Tibial nerve (tissue), 4 donors: Measurements from ENCODE around the gene GREM1. TPM values are rescaled to one million over a fixed set of nuclear protein-coding genes. Genes with fewer than 3 reads are reported as not detected.

ENCODE experiments used
- DNase-seq, 2 donors: peaks; one replicate each; pipeline ENCODE4 v3.0.0-alpha.2; 2019; ENCODE audit warnings: low spot score in 2 of 2
- H3K27ac ChIP-seq, 4 donors: fragments of 200-600 bp; sonication (generic) in 3 of 4; one replicate each; pipeline ENCODE4 v1.5.1; 2017 to 2019; ENCODE audit warnings: mild to moderate bottlenecking in 1 of 4
- H3K27me3 ChIP-seq, 2 donors: fragments of 200-600 bp; sonication (generic) in 1 of 2; one replicate each; pipeline versions ENCODE4 v1.5.1 to v1.6.0; 2017 to 2019
- H3K36me3 ChIP-seq, 3 donors: fragments of 200-600 bp; sonication (generic); one replicate each; pipeline ENCODE4 v1.5.1; 2018 to 2019
- H3K4me1 ChIP-seq, 4 donors: fragments of 200-600 bp; sonication (generic) in 3 of 4; one replicate each; pipeline ENCODE4 v1.5.1; 2017 to 2019
- H3K4me3 ChIP-seq, 4 donors: fragments of 200-600 bp; sonication (generic) in 3 of 4; one replicate each; pipeline ENCODE4 v1.5.1; 2017 to 2019; ENCODE audit warnings: mild to moderate bottlenecking in 1 of 4, moderate library complexity in 1 of 4
- H3K9me3 ChIP-seq, 4 donors: fragments of 200-600 bp; sonication (generic) in 3 of 4; one replicate each; pipeline ENCODE4 v1.5.1; 2017 to 2019
- CTCF ChIP-seq, 5 experiments: fragments of 200-600 bp in 3 of 5; fragments of 450-650 bp in 2 of 5; sonication (generic) in 3 of 5; IDR thresholded peaks; one replicate each; pipeline ENCODE4 v1.5.1; 2016 to 2019; ENCODE audit warnings: antibody characterized with exemption in 5 of 5, mild to moderate bottlenecking in 3 of 5, moderate library complexity in 2 of 5
- EP300 ChIP-seq, 2 donors: sonication (generic); formaldehyde crosslinking; IDR thresholded peaks; one replicate each; pipeline ENCODE4 v1.6.1; 2017; ENCODE audit warnings: antibody characterized with exemption in 2 of 2, mild to moderate bottlenecking in 1 of 2
- POLR2A ChIP-seq, 2 donors: fragments of 450-650 bp; IDR thresholded peaks; one replicate each; pipeline ENCODE4 v1.6.1; 2017; ENCODE audit warnings: antibody characterized with exemption in 2 of 2, mild to moderate bottlenecking in 2 of 2, moderate library complexity in 2 of 2
- WGBS, 2 donors: methylation state at CpG; one replicate each; pipeline ENCODE4 v1.1.5; 2018; 5-methylcytosine and 5-hydroxymethylcytosine counted together
- total RNA-seq, 4 donors: library from RNA; depleted of rRNA; stranded (reverse); fragments of >200 nt; gene quantifications; one replicate each; pipeline ENCODE4 v1.1.0, GENCODE V29; 2016

Gene GREM1
- under 1 TPM in 1 of 4 donors, not detected in 3; 0.30 TPM for total RNA-seq

DNA sequence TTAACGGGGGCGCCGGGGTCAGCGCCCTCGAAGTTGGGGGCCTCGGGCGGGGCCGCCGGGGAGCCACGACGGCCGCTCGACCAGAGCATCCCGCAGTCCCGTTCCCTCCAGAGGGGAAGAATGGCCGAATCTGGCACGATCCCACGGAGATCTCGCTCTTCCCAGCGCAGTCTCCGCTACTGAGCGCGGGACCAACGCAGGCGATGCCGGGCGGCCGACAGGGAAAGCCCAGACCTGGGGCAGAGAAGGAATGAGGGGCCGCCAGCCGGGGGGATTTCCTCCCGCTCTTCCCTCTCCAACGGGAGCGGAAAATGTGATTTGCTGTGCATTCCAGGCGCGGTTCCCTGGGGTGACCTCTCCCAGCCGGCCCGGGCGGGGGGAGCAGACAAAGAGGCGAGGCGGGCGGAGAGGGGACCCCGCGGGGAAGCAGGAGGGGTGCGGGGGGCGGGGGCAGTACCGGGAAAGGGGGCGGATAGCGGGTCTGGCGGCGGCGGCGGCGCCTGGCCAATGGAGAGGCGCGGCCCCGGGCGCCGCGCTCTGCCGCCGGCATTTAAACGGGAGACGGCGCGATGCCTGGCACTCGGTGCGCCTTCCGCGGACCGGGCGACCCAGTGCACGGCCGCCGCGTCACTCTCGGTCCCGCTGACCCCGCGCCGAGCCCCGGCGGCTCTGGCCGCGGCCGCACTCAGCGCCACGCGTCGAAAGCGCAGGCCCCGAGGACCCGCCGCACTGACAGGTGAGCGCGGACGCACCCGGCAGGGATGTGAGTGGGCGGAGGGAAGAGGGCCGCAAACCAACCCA, at the start of gene GREM1:
Gene GREM1 (plus strand): TSS at position 579 of the 801 bp plus-strand sequence. CDS start 12,687 bp downstream, outside the sequence.
- WGBS, 2 donors = 2 to 5% methylated on average over 22 to 88 of the region's 99 CpGs
- peaks cover 0 to 27% (median 18%) of the 10 kb centered on the region in 4 donors for H3K4me1 ChIP-seq
- peak within 1 kb of the TSS in 1 of 4 donors; percentile 21 for H3K27ac ChIP-seq
- H3K27me3 ChIP-seq = peaks cover 0 to 73% of the 10 kb centered on the region in 2 donors
- no peak for DNase-seq
- H3K36me3 ChIP-seq = no peaks in the 10 kb centered on the region
- no peaks in the 10 kb centered on the region for H3K9me3 ChIP-seq
- no peak for TF ChIP-seq CTCF (IDR thresholded peaks at IDR 0.05)
- TF ChIP-seq EP300 (IDR thresholded peaks at IDR 0.05) = no peak
- no peak for TF ChIP-seq POLR2A (IDR thresholded peaks at IDR 0.05)
- peak within 1 kb of the TSS; percentile 3 to 36 (median 26) for H3K4me3 ChIP-seq

DNA sequence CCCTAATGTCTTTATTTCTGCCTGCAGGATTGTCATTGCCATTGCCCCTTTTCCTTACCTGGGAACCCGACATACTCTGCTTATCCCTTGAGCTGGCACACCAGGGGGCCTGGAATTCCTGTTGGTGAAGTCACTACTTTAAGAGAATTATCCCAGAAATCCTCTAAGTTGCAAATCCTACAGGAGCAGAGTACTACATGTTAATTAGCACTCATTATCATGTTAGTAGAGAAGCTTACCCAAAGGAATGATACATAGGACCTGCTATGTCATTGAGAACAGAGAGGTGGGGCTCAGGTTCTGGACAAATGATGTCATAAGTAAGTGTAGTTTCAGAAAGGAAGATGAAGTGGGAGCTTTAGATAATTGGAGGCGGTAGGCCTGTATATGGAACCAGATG, 48.9 kb upstream of the GREM1 start:
- Histone ChIP-seq H3K27me3 (no peaks in the 10 kb centered on the region), H3K36me3 (no peaks in the 10 kb centered on the region), H3K4me1 (peaks cover 0 to 32% (median 7%) of the 10 kb centered on the region in 4 donors), H3K27ac (peak overlapping the region in 1 of 4 donors; percentile 76), H3K9me3 (no peaks in the 10 kb centered on the region), H3K4me3 (no peak overlapping the region)
- TF ChIP-seq POLR2A (IDR thresholded peaks at IDR 0.05) (no peak), EP300 (IDR thresholded peaks at IDR 0.05) (no peak), CTCF (IDR thresholded peaks at IDR 0.05) (no peak)
- no peak for DNase-seq
- WGBS, 2 donors = 86 to 91% methylated on average over 2 of the region's 2 CpGs

- Histone ChIP-seq H3K4me1 (peaks cover 0 to 32% (median 7%) of the 10 kb centered on the region in 4 donors), H3K4me3 (no peak overlapping the region), H3K27ac (peak overlapping the region; percentile 28 to 89 (median 66)), H3K36me3 (no peaks in the 10 kb centered on the region), H3K9me3 (no peaks in the 10 kb centered on the region), H3K27me3 (no peaks in the 10 kb centered on the region)
- 18 to 23% methylated on average over 5 of the region's 5 CpGs for WGBS, 2 donors
- TF ChIP-seq EP300 (IDR thresholded peaks at IDR 0.05) (peak in 1 of 2 donors; percentile 79), POLR2A (IDR thresholded peaks at IDR 0.05) (no peak)
- peak; percentile 32 to 33 for DNase-seq
These were observed 47.8 kb upstream of the GREM1 start for GRCh38 chr15:32669896-32670611.

- no peak for TF ChIP-seq EP300 (IDR thresholded peaks at IDR 0.05)
- Histone ChIP-seq H3K27me3 (no peaks in the 10 kb centered on the region), H3K9me3 (no peaks in the 10 kb centered on the region), H3K36me3 (no peaks in the 10 kb centered on the region), H3K4me3 (no peak overlapping the region), H3K27ac (peak overlapping the region; percentile 28 to 89 (median 66)), H3K4me1 (peaks cover 0 to 32% (median 7%) of the 10 kb centered on the region in 4 donors)
- no peak for DNase-seq
- 54 to 55% methylated on average over 3 of the region's 3 CpGs for WGBS, 2 donors
These were observed 47.2 kb upstream of the GREM1 start for GRCh38 chr15:32670623-32671022.

DNA sequence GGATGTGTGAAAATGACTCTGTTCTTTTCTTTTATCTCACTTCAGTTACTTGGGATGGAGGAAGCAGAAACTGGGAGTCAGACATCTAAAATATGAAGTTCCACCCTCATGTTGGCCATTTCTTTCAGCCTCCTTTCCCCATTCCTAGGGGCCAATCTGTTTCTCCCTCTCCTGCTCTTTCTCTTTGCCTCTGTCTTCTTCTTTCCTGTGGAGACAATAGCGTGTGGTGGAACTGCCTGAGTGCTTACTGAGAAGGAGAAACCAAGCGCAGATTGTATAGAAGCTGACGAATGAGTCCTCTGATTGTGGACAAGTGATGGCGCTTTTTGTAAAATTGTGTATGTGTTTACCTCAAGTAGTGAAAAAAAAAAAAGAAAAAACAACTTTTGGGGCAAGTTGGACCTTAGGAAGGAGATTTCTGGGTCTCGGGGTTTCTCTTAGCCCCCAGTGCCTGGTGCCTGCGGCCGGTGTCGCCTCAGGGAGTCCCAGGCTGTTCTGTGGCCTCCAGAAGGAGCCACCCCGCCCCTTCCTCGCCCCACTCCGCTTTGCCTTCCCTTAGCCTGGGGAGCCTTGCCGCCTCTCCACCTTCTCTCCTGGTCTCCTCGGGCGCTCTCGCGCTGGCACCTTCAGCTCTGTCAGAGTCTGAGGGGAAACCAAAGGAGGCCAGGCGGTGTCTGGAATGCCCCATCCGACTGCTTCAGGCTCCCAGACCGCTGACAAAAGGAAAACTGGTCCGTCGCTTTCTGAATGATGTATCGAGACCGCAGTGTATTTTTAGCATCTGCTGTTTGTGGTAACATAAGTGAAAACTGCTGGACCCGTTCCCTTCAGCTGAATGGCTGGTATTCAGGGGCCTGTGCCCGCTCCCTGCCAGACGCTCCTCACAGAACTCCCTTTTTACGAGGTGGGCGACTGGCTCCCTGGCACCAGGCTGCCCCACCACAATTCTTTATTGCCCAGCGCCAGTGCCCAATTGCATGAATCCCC, 46.2 kb upstream of the GREM1 start:
- Histone ChIP-seq H3K27ac (peak overlapping the region in 3 of 4 donors; percentile 56 to 89 (median 76)), H3K4me1 (peaks cover 0 to 32% (median 7%) of the 10 kb centered on the region in 4 donors), H3K36me3 (no peaks in the 10 kb centered on the region), H3K27me3 (no peaks in the 10 kb centered on the region), H3K4me3 (no peak overlapping the region), H3K9me3 (no peaks in the 10 kb centered on the region)
- WGBS, 2 donors = 77 to 86% methylated on average over 28 to 29 of the region's 29 CpGs
- DNase-seq = no peak
- TF ChIP-seq POLR2A (IDR thresholded peaks at IDR 0.05) (no peak), CTCF (IDR thresholded peaks at IDR 0.05) (no peak), EP300 (IDR thresholded peaks at IDR 0.05) (no peak)
